IPS DF 6.9 (cell line): ENCODE results near the gene ZNF618.

Experiments
- DNase-seq: peaks from one replicate; pipeline ENCODE4 v3.0.0-alpha.2; 2013; ENCODE audit warnings: low read depth, low spot score
- H3K27ac ChIP-seq: one replicate; pipeline ENCODE4 v1.5.1; 2013; ENCODE audit warnings: low read length, control low read depth
- H3K27me3 ChIP-seq: 2 replicates; pipeline ENCODE4 v1.6.1; 2013; ENCODE audit warnings: mild to moderate bottlenecking, low read length; ENCODE audit not compliant: control insufficient read depth, insufficient read depth
- H3K36me3 ChIP-seq: 2 replicates; pipeline ENCODE4 v1.6.1; 2013; ENCODE audit warnings: low read length; ENCODE audit not compliant: control insufficient read depth, insufficient read depth
- H3K4me1 ChIP-seq: 2 replicates; pipeline ENCODE4 v1.6.1; 2013; ENCODE audit warnings: low read length; ENCODE audit not compliant: control insufficient read depth, insufficient read depth
- H3K4me3 ChIP-seq: 2 replicates; pipeline ENCODE4 v1.5.1; 2013; ENCODE audit warnings: mild to moderate bottlenecking, low read length
- H3K9me3 ChIP-seq: 2 replicates; pipeline ENCODE4 v1.6.1; 2013; ENCODE audit warnings: low read length, inconsistent platforms; ENCODE audit not compliant: control insufficient read depth, insufficient read depth
- WGBS: extraction: QIAGEN DNeasy Blood & Tissue Kit; methylation state at CpG from one replicate; pipeline ENCODE4 v1.1.7; 2013; ENCODE audit warnings: mixed read lengths, missing lambda C conversion rate; ENCODE audit not compliant: insufficient read length, insufficient coverage; 5-methylcytosine and 5-hydroxymethylcytosine counted together

Gene ZNF618

DNA sequence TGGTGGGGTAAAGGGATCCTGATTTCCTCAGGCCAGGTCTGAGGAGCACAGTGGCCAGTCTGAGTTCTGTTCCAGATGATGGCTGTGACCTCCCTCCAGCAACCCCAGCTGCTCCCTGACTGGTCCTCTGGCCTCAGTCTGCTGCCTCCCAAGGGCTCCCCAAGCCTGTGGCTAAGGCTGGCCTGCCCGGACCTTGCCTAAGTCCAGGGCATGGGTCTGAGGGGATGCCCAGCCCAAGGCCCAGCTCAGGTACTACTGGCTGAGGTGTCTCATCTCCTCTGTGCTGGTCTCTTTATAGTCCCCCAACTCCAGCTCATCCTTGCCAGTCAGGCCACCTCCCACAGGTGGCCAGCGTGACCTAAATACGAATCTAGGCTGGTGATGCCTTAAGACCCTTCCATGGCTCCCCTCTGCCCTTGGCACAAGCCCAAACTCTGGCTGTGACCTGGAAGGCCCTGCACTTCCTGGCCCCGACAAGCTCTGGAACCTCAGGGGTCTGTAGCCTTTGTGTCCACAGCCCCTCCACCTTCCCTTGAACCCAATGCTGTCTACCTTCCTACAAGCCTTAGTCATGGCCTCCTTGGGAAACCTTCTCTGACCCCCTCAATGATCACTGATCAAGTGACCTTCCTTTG lies 213.2 kb downstream of the ZNF618 start:
- no peaks in the 10 kb centered on the region for H3K36me3 ChIP-seq
- WGBS: no CpG with 5 or more reads among the region's 4 CpGs
- H3K4me1 ChIP-seq: no peaks in the 10 kb centered on the region
- H3K27me3 ChIP-seq: no peaks in the 10 kb centered on the region
- H3K4me3 ChIP-seq: no peak overlapping the region
- no peak for DNase-seq
- no peaks in the 10 kb centered on the region for H3K9me3 ChIP-seq
- no peak overlapping the region for H3K27ac ChIP-seq

DNA sequence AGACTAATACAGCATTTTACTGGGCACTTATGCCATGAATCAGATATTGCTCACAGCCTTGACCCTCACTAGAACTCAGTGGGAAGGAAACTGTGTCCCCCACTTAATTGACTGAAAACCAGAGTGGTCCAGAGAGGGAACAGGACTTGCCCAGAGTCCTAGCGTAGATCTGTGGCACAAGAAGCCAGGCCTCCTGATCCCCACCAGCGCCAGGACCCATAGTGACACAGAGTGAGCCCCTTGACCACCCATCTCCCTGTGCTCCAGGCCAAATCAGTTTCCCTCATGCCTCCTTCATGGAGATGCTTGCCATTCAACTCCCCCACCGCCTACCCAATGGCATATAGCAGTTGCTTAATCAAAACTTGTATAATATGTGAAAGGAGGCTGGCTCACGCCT lies 214.7 kb downstream of the ZNF618 start:
- no peak overlapping the region for H3K27ac ChIP-seq

GRCh38 chr9:114091711-114092110 lies 215.6 kb downstream of the ZNF618 start:
- no peak overlapping the region for H3K27ac ChIP-seq
- DNase-seq: no peak
- WGBS: no CpG with 5 or more reads among the region's 8 CpGs
- no peaks in the 10 kb centered on the region for H3K36me3 ChIP-seq
- no peaks in the 10 kb centered on the region for H3K27me3 ChIP-seq
- no peaks in the 10 kb centered on the region for H3K9me3 ChIP-seq
- no peaks in the 10 kb centered on the region for H3K4me1 ChIP-seq
- H3K4me3 ChIP-seq: no peak overlapping the region

More for the DNA sequence above, 214.7 kb downstream of the ZNF618 start:
- H3K27me3 ChIP-seq: no peaks in the 10 kb centered on the region
- no peaks in the 10 kb centered on the region for H3K36me3 ChIP-seq
- WGBS: no CpG with 5 or more reads among the region's 4 CpGs
- H3K4me3 ChIP-seq: no peak overlapping the region
- H3K9me3 ChIP-seq: no peaks in the 10 kb centered on the region
- no peak for DNase-seq
- H3K4me1 ChIP-seq: no peaks in the 10 kb centered on the region

DNA sequence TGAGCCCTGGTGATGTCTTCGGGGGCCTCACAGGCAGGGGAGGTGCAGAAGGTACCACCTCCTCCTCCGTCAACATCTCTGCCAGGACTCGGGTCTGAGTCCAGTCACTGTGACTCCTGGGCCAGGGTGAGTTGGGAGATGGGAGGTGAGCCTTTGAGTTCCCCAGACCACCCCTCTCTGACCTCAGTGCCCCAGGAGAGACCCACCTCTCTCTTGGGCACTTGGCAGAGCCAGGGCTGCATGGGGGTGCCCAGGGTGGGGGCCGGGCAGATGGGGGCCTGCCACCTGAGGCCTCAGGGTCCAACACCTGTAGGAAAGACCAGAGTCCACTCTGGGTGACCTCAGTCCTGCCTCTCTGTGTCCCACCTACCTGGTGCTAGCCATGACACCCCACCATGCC lies 216.2 kb downstream of the ZNF618 start:
- H3K4me3 ChIP-seq: no peak overlapping the region
- no peak for DNase-seq
- H3K27me3 ChIP-seq: no peaks in the 10 kb centered on the region
- no CpG with 5 or more reads among the region's 4 CpGs for WGBS
- H3K9me3 ChIP-seq: no peaks in the 10 kb centered on the region
- H3K36me3 ChIP-seq: no peaks in the 10 kb centered on the region
- no peak overlapping the region for H3K27ac ChIP-seq
- H3K4me1 ChIP-seq: no peaks in the 10 kb centered on the region

DNA sequence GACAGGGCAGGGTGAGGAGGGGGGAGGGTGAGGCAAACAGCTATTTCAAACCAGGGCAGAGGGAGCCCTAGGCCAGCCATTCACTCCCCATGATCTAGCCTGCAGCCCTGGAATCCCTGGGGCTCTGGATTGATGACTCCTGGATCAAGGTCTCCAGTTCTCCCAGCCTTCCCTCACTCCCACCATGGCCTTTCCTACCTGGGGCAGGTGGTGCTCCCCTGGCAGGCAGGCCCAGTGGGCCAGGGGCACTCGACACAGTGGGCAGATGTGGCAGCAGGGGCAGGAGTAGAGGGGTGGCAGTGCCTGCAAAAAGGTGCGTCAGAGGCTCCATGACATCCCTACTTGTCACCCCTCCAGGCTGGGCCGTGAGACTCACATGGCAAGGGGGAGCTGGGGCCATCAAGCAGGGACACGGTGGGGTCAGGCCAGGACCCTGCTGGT lies 216.9 kb downstream of the ZNF618 start:
- Histone ChIP-seq H3K27me3 (peaks cover 4% of the 10 kb centered on the region; the same call in 1 of the 2 replicates), H3K36me3 (no peaks in the 10 kb centered on the region), H3K27ac (no peak overlapping the region), H3K9me3 (no peaks in the 10 kb centered on the region), H3K4me3 (no peak overlapping the region), H3K4me1 (no peaks in the 10 kb centered on the region)
- no peak for DNase-seq
- WGBS: no CpG with 5 or more reads among the region's 4 CpGs

GRCh38 chr9:114093761-114094505 lies 217.8 kb downstream of the ZNF618 start:
- no peaks in the 10 kb centered on the region for H3K9me3 ChIP-seq
- no peaks in the 10 kb centered on the region for H3K36me3 ChIP-seq
- H3K4me3 ChIP-seq: no peak overlapping the region
- no peak for DNase-seq
- no peak overlapping the region for H3K27ac ChIP-seq
- H3K27me3 ChIP-seq: peaks cover 4% of the 10 kb centered on the region; the same call in 1 of the 2 replicates
- WGBS: no CpG with 5 or more reads among the region's 9 CpGs
- H3K4me1 ChIP-seq: no peaks in the 10 kb centered on the region

- Histone ChIP-seq H3K4me3 (no peak overlapping the region), H3K36me3 (no peaks in the 10 kb centered on the region), H3K27ac (no peak overlapping the region), H3K4me1 (peaks cover 4% of the 10 kb centered on the region; the same call in 1 of the 2 replicates), H3K27me3 (peaks cover 6% of the 10 kb centered on the region; the same call in 1 of the 2 replicates), H3K9me3 (no peaks in the 10 kb centered on the region)
- no CpG with 5 or more reads among the region's 12 CpGs for WGBS
- DNase-seq: no peak
Measured at GRCh38 chr9:114094971-114095370, 218.9 kb downstream of the ZNF618 start.

DNA sequence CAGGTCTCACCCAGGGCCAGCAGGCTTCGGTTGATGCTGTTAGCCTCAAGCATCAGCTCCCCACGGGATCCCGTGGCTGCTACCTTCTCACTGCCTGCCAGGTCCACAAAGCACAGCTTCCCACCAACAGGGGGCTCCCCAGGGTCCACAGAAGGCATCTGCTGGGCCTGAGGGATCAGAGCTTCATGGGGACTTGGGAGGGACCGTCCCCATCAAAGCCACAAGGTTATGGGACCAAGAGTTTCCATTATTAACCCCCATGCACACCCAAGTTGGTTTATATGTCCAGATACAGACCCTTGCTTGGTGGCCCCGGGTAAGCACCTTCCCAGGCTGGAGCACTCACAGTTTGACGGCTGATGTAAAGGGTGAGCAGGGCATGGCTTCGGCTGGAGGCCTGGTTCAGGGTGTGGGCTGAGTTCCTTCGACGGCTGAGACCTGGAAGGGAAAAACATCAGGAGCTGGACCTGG lies 220.0 kb downstream of the ZNF618 start:
- no peak for DNase-seq

GRCh38 chr9:114096866-114097612 lies 220.9 kb downstream of the ZNF618 start:
- Histone ChIP-seq H3K4me3 (no peak overlapping the region), H3K36me3 (no peaks in the 10 kb centered on the region), H3K4me1 (peaks cover 4% of the 10 kb centered on the region; the same call in 1 of the 2 replicates), H3K27ac (no peak overlapping the region), H3K9me3 (no peaks in the 10 kb centered on the region; the same call in 1 of the 2 replicates), H3K27me3 (peaks cover 6% of the 10 kb centered on the region; the same call in 1 of the 2 replicates)
- no CpG with 5 or more reads among the region's 14 CpGs for WGBS
- no peak for DNase-seq

More for the DNA sequence above, 220.0 kb downstream of the ZNF618 start:
- Histone ChIP-seq H3K27me3 (peaks cover 6% of the 10 kb centered on the region; the same call in 1 of the 2 replicates), H3K27ac (no peak overlapping the region), H3K4me1 (peaks cover 4% of the 10 kb centered on the region; the same call in 1 of the 2 replicates), H3K4me3 (no peak overlapping the region), H3K36me3 (no peaks in the 10 kb centered on the region), H3K9me3 (no peaks in the 10 kb centered on the region)
- no CpG with 5 or more reads among the region's 9 CpGs for WGBS

DNA sequence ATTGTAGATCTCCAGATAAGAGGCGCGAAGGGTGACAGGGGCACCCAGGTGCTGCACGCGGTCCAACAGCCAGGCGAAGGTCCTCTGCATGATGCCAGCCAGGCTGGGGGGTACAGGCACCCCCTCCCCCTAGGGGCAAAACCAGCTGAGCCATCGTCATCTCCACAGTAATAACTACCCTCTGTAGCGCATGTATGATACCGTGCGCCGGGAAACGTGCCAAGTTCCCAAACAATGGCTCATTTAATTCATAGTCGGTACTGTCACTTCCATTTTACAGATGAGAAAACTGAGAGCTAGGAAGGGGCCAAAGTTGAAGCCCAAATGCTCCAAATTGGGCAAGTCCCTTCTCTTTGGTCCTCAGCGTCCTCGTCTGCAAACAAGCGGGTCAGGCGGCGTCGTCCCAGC lies 221.5 kb downstream of the ZNF618 start:
- WGBS: no CpG with 5 or more reads among the region's 18 CpGs
- H3K4me3 ChIP-seq: peak overlapping the region; percentile 62
- H3K27ac ChIP-seq: no peak overlapping the region

More for the DNA sequence above, 221.5 kb downstream of the ZNF618 start:
- Histone ChIP-seq H3K27me3 (peaks cover 6% of the 10 kb centered on the region; the same call in 1 of the 2 replicates), H3K9me3 (no peaks in the 10 kb centered on the region; the same call in 1 of the 2 replicates), H3K36me3 (no peaks in the 10 kb centered on the region), H3K4me1 (peaks cover 4% of the 10 kb centered on the region; the same call in 1 of the 2 replicates)
- DNase-seq: no peak
